Right renal pelvis (tissue), 4 donors: ENCODE results near the gene CECR2. TPM values are rescaled to one million over a fixed set of nuclear protein-coding genes. Genes with fewer than 3 reads are reported as not detected.
"Not testable (repeated sequence)": the region's sequence is repeated elsewhere in the genome, so short reads cannot be mapped to it uniquely, and the experiment has no call there.

Experiments used
- DNase-seq, 4 donors: peaks; one replicate each; pipeline ENCODE4 v3.0.0-alpha.2; 2013; ENCODE audit warnings: low read depth in 4 of 4, low spot score in 3 of 4, missing footprints in 1 of 4
- polyA plus RNA-seq, 4 donors: library from polyadenylated mRNA; unstranded; fragments of 120-200 nt; gene quantifications; one replicate each; pipeline ENCODE4 v1.2.1, GENCODE V29; 2013; ENCODE audit not compliant: insufficient read length in 4 of 4

Gene CECR2
- polyA plus RNA-seq, 4 donors: 11.1 to 14.1 (median 11.7) TPM

DNA sequence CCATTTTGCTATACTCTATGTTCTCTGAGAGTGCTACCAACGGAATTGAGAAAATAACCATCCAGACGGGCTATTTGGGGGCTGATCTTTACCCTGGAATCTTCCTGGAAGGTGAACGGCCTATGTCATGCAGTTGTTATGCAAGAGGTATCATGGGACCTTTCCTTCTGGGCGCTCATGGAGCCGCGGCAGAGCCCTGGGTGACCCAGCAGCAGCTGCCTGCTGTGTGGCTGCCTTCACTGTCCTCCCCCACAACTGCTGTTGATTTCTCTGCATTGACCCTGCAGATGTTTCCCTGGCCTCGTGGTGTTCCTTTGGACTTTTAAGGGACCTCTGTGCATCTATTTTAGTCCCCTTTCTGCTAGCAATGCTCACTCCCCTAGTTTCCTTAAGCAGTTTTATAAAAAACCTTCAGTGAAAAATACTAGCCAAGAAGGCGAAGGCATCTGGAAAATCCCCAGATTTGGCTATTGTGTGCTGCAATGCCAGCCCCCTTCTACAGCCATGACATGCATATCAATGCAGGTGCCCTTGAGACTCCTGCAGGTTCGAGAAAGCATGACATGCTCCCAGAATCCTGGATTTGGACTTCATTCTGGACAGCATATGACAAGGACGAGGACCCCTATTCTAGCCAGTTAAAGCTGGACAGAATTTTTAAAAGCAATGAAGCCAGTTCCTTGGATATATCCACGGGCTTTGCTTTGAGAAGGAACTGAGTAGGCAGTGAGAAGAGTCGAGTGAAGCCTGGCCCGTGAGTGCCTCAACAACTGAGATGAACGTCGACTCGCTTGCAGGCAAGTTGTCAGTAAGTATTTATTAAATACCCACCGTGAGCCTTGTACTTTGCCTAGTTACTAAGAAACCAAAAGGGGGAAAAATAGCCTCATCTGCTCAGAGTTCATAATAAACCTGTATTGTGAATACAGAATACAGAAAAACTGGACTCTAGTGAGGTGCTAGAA lies 193.9 kb downstream of the CECR2 start, which contains the start of gene SLC25A18:
TSS of gene SLC25A18 (plus strand) at position 593 of the 965 bp plus-strand sequence. CDS start 16,447 bp downstream, outside the sequence.
- DNase-seq: no peak

DNA sequence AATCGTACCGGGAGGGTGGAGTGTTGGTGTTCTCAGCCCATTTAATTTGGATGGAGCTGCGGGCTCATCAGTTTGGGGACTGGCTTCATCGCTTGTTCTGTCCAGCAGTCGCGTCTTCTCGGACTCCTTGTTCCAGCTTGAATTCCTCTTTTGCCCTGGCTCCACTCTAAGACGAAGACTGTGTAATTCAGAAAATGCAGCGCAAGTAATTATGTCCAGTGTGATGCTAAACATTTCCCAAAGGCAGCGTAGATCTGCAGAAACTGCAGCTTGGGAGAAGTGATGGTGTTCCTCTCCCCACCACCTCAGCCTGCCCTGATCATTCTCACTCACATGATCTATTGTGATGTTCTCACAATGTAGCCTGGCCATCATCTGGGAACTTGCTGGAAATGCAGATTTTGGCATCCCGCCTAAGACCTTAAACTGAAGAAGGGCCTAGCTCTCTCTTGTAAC lies 194.7 kb downstream of the CECR2 start:
- no peak for DNase-seq

DNA sequence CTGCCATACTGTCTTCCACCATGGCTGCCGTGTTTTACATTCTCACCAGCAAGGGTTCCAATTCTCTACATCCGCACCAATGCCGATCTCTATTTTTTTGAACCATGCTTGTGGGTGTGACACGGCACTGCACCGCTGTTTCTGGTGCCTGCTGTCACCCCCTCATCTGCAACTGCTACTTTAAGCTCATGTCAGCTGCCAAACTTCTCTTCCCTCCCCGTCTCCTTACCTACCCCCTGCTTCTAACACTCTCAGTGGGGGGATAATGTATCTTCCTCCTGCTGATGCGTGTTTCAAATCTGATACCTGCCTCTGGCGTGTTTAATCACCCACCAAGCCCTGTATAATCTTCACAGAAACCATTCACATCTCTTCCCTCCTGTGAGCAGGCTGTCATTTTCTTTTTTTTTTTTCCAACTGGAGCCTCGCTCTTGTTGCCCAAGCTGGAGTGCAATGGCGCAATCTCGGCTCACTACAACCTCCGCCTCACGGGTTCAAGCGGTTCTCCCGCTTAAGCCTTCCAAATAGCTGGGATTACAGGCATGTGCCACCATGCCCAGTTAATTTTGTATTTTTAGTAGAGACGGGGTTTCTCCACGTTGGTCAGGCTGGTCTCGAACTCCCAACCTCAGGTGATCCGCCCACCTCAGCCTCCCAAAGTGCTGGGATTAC lies 196.9 kb downstream of the CECR2 start:
- DNase-seq: not testable (repeated sequence)

DNA sequence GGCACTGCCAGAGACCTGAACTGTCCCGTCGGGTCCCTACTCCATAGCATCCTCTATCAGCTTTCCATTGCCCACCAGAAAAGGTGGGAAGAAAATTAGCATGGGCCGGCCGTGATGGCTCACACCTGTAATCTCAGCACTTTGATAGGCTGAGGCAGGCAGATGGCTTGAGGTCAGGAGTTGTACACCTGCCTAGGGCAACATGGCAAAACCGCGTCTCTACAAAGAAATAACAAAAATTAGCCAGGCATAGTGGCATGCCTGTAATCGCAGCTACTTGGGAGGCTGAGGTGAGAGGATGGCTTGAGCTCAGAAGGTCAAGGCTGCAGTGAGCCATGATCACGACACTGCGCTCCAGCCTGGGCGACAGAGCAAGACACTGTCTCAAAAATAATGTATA lies 197.5 kb downstream of the CECR2 start:
- no peak for DNase-seq

DNA sequence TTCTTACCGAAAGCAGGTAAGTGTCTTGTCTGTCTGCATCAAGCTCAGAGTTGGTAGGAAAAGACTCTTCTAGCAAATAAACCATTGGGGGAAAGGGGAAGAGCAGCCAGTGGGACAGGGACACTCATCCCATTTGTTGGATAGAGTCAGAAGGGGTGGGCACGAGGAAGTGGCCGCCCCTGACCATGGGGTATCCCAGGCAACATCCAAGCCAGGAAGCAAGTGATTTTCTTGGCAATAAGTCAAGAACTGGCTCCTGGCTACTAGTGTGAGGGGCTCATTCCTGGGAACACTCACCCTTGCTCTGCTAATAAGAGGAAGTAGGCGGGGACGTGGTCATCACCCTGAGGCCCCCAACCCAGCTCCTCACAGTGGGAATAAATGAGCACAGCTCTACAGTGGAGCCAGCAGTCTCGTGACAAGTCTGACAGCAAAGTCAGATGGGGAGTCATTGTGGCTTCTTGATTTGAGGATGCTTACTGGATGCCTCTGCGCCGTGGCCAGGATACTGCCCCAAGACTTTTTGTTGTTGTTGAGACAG lies 200.8 kb downstream of the CECR2 start:
- no peak for DNase-seq

DNA sequence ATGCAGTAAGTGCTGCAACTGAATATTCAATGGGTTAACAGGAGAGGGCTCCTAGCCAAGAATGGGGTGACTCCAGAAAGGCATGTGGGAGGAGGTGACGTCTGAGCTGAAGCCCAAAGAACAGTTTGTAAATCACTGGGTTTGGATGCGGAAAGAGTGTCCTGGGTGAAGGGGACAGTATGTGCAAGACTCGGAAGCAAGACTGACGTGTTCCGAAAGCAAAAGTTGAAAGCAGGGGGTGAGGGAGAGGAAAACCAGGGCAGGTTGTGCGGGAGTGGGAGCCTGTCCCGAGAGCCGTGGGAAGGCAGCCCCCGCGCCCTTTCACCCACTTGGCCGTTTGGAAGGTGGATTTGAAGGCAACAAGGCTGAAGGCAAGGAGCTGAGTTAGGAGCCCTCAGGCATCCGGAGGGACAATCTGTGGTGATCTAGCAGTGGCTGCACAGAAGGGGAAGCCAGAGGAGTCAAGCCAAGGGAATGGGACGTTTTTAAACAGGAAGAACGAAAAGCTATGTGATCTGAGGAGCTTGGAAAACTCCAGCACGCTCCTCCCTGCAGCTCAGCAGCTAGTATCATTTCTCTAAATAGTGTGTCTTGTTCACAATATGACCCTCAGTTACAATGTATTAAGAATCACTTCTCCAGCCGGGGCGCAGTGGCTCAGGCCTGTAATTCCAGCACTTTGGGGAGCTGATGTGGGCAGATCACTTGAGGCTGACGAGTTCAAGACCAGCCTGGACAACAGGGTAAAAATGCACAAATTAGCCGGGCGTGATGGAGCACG lies 201.8 kb downstream of the CECR2 start:
- no peak for DNase-seq

DNA sequence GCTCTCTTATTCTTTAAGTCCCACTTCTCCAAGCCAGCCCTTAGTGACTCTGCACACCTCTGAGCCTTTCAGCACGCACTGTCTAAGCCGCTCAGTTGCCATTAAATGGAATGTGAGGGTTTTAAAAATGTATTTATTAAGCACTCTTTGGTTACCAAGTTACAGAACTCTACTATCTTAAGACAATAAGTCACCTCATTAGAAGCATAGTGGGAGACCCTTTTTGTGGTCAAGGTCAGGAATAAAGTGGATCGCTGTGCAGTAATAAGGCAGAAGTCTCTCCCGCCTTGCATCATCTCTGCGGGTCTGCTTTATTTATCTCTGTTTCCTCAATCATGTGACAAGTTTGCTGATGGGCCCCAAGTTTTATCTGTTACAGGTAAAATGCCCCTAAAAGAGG lies 205.9 kb downstream of the CECR2 start:
- no peak for DNase-seq

DNA sequence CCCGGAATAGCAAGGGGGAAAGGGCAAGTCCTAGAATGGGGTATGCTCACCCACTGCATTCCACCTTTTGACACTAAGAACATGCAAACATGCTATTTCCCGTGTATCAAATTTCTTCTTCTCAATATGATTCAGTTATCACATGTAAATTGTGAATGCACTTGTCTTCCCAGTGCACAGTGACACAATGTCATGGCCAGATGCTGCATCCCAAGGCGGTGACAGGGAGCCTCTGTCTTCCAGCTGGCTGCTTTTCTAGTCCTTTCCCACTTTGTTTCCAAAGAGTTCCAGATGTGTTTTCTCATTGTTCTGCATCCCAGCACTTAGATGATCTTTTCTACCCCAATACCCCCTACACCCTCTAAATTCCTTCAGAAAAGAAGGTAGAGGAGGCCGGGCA lies 206.4 kb downstream of the CECR2 start:
- no peak for DNase-seq

DNA sequence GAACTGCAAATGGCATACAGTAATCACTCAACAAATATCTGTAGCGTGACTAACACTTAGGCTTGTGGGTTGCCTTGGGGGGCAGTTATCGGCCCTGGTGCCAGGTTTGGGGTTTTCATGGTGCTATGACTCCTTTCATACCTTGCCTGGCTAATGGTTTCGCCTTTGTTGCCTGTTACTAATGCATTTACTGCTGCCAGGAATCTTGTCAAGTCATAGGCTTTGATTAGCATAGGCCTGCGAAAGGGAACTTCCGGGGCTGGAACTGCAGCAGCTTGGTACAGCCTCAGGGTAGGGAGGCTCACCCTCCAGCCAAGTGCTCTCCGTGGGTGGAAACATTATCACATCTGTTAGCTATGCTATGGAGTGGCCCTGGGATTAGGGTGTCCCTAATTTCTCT lies 207.2 kb downstream of the CECR2 start:
- DNase-seq: no peak

DNA sequence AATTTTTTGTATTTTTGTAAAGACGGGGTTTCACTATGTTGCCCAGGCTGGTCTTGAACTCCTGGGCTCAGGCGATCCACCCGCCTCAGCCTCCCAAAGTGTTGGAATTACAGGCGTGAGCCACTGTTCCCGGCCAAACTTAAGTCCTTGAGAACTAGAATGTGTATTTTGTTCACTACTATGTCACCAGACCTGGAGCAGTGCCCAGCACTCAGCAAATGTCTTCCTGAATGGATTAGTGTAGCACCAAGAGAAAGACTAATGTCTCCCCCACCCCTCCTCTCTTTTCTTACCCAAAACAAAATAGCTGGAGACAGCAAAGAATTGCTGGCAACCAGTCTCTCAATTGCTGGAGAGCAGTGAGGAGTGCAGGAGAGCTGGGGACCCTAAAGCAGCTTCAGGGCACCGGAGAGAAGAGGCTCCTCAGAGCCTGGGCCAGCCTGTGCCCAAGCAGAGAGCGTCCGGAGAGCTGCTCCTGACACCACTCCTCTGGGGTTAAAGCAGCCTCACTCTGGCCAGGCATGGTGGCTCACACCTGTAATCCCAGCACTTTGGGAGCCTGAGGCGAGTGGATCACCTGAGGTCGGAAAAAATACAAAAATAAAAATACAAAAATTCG lies 209.0 kb downstream of the CECR2 start:
- no peak for DNase-seq

DNA sequence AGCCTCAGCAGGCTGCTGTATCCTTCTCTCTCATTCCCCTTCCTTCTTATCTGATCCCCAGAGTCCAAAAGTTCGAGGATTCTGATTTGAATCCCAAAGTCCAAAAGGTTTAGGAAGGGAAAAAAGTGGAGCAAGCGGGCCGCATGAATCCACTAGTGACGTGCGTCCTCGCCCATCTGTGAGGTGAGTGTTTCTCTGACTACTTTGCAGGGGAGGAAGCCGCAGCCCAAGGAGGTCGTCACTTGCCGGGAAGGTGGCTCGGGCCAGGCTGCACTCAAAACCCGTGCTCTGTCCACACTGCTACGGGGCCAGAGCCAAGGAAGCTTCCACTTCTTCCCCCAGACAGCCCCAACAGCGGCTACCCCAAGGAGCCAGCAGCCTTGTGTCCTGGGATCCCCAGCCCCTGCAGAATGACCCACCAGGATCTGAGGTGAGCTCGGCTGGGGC lies 210.3 kb downstream of the CECR2 start:
- no peak for DNase-seq

DNA sequence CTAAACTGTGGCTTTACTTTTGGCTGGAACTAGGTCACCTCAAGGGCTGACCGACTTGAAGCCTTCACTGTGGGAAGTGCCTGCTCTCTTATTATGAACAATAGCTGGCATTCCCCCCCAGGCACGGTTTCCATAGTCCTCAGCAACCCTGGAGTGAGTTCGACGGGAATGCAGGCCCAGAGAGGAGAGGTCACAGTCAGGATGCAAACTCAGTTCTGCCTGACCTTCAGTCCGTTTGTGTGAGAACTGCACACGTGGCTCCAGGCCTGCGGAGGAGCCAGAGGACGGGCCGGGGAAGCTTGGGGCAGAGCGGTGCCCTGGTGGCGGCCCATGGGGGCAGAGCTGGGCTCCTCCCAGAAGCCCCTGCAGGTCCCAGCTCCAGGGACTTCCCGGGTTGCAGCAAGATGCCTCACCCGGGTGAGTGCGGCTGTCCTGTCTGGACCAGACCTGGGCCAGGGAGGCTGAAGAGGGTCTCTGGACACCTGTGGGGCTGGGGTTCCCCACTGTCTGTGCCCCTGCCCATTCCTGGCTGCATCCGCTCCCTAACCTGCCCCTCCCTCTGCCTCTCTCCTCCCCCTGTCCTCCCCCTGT lies 211.3 kb downstream of the CECR2 start:
- no peak for DNase-seq

DNA sequence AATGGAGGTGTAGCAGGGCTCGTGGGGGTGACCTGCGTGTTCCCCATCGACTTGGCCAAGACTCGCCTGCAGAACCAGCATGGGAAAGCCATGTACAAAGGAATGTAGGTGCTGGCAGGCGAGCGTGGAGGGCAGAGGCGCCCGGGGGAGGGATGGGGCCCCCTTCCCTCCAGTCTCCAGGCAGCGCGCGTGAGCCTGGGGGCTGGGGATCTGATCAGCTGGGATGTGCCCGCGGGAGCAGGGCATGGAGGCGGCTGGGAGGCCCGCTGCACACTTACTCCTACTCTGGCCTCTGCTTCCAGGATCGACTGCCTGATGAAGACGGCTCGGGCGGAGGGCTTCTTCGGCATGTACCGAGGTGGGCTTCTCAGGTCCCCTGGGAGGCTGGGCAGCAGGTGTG lies 211.8 kb downstream of the CECR2 start:
- DNase-seq: no peak

DNA sequence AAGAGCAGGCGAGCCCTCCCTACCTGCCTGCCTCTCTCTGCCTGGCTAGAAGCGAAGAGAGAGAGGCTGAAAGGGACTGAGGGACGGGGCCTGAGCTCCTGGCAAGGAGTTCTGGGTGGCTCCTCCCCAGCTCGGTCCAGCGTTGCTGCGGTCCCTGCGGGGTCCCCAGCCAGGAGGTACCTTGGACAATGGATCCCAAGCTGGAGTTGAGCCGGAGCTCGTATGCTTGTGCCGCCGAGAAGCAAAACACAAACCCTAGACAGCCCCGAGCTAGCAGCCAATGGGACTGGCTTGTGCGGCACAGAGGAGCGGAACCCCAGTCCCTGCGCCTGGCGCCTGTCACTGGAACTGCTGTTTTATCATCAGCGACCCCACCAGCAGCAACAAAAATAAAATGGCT lies 212.4 kb downstream of the CECR2 start:
- DNase-seq: no peak

DNA sequence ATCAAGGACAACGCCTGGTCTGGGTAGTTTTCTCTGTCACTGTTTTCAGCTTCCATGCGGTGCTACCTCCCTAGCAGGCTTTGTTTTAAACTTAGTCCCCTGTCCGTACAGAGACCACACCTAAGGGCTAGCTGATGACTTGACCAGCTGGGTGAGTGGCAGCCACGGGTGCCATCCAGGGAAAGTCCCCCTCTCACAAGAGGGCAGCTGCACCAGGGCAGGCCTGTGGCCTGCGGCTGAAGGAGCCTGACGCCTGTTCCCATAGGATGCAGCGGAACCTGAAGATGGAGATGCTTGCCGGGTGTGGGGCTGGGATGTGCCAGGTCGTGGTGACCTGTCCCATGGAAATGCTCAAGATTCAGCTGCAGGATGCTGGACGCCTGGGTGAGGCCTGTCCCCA lies 213.9 kb downstream of the CECR2 start:
- no peak for DNase-seq

DNA sequence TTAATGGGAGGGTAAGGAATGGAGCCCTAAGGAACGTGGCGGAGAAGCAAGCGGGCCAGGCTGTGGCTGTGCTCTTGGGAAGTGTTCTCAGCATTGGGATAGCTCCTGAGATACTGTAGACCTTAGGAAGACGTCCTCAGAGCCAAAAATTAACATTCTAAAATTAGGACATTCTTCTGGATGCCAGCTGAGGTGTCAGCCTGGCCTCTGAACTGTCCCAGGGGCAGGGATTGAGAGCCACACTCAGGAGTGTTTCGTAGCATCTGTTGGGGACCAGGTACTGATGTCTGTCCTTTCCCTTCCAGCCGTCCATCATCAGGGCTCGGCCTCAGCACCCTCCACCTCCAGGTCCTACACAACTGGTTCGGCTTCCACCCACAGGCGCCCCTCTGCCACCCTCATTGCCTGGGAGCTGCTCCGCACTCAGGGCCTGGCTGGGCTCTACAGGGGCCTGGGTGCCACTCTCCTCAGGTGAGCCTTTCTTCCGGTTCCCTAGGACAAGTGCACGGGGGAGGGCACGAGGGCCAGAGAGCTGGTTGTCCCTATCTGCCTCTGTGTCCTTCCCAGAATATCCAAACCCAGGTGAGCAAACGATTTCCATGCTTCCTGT lies 217.7 kb downstream of the CECR2 start:
- DNase-seq: no peak

DNA sequence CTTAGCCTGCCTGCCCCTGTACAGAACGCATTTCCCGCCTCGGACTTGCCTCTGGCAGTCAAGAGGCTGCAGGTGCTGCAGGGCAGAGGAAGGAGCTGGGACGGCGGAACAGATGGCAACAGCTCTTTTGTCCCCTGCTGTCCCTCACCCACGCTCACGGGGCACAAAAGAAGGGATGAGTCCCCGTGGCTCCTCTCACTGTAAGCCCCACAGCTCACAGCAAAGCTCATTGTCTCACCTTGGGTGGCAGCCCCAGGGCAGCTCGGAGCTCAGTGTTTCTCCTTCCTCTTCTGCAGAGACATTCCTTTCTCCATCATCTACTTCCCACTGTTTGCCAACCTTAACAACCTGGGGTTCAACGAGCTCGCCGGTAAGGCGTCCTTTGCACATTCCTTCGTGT lies 218.4 kb downstream of the CECR2 start:
- DNase-seq: no peak

DNA sequence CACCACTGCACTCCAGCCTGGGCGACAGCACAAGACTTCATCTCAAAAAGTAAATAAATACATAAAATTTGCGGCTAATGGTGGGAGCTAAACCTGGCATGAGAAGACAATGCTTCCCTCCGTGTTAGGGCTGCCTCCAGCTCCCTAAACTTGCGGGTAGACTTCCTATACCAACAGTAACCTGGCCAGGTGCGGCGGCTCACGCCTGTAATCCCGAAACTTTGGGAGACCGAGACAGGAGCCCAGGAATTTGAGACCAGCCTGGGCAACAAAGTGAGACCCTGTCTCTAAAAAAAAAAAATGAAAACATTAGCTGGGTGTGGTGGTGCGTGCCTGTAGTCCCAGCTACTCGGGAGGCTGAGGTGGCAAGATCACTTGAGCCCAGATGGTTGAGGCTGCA lies 219.3 kb downstream of the CECR2 start:
- DNase-seq: no peak

DNA sequence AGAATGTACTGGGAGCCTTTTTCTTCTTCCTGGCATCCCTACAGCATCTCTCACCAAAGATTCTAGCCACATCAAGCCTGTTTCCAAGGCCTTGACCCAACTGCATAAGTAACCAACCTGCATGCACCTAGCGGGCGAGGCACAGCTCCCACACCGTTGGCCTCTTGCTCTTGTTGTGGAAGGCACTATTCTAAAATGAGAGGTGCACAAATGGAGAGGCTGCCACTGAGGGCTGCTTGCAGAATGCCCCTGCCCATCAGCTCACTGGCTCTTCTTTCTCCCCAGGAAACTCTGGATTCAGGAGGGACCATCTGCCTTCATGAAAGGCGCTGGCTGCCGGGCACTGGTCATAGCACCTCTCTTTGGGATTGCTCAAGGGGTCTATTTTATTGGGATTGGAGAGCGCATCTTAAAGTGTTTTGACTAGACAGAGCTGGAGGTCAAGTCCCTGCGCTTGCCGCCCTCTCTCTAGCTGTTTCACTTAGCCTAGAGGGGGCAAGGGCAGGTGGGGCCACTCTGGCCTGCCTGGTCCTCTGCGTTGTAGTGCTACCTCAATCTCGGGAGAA lies 220.6 kb downstream of the CECR2 start:
- no peak for DNase-seq
